ENCODE measurements around the gene ASF1A. TPM values are rescaled to one million over a fixed set of nuclear protein-coding genes. Genes with fewer than 3 reads are reported as not detected.

ASF1A gene
- total RNA-seq, 2 experiments from 2014 or later, result 38.6 to 40.5 TPM

DNA sequence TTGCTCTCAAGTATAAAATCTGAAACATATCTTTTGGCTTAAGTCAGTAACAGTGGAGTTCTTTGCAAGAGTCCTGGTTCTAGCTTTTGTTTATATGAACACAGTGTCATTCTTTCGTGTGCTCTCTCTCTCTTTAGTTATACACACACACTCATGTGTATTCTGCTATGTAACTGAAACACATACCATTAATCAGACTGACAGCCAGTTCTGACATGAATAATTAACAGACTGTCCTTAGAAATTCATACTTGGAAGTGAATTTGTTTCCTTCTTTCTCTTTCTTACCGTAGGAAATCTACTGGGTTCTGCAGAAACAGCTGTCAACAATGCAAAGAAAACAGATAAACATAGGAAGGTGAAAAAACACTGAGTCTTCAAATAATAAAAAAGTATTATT lies 38.5 kb downstream of the ASF1A start:
- ChIA-PET CTCF (no interaction called here), POLR2A (no interaction called here)
- no peak overlapping the region for H3K4me3 Mint-ChIP-seq
- no peaks in the 10 kb centered on the region for H3K27me3 Mint-ChIP-seq
- no peak overlapping the region for H3K27ac Mint-ChIP-seq
- H3K36me3 Mint-ChIP-seq (ENCODE audit: low read depth), result peaks cover 24% of the 10 kb centered on the region
- H3K4me1 Mint-ChIP-seq, result peaks cover 22% of the 10 kb centered on the region
- peaks cover 6% of the 10 kb centered on the region for H3K9me3 Mint-ChIP-seq
- DNase-seq, result no peak

DNA sequence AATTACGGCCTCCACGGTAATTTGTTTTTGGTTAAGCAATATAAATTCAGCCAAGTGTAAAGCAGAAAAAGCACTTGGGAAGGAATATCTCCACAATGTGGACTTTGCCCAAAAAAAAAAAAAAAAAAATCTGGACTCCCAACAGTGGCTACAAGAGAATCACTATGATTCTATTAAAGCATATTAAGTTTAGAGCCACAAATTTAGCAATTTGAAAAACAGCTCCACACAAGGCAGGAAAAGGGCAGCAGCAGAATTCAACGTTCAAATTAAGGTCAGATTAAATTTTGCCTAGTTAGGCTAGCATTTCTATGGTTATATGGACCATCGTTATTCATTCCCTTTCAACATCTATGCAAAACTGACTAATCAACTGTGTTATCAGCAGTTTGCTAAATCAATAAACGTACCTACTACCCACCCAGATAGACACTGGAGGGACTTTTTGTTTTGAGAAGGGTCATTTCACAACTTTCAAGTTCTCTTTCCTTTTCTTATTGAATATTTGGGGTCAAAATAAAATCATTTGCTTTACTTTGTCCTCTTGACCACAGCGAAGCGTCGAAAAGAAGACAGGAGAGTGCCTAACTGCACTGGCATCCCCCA lies 40.0 kb downstream of the ASF1A start:
- peak overlapping the region; percentile 92 for H3K27ac Mint-ChIP-seq
- H3K9me3 Mint-ChIP-seq, result peaks cover 11% of the 10 kb centered on the region
- POLR2A ChIA-PET, result no interaction called here
- DNase-seq, result no peak
- H3K36me3 Mint-ChIP-seq (ENCODE audit: low read depth), result peaks cover 28% of the 10 kb centered on the region
- CTCF ChIA-PET, result interaction anchor here (0.7 to 1.4 kb wide), 2 partner anchors 13 to 38 kb away, joined by 3 to 4 read pairs; no protein-coding TSS in a partner anchor
- peak overlapping the region; percentile 81 for H3K4me3 Mint-ChIP-seq
- peaks cover 24% of the 10 kb centered on the region for H3K4me1 Mint-ChIP-seq
- H3K27me3 Mint-ChIP-seq, result no peaks in the 10 kb centered on the region

DNA sequence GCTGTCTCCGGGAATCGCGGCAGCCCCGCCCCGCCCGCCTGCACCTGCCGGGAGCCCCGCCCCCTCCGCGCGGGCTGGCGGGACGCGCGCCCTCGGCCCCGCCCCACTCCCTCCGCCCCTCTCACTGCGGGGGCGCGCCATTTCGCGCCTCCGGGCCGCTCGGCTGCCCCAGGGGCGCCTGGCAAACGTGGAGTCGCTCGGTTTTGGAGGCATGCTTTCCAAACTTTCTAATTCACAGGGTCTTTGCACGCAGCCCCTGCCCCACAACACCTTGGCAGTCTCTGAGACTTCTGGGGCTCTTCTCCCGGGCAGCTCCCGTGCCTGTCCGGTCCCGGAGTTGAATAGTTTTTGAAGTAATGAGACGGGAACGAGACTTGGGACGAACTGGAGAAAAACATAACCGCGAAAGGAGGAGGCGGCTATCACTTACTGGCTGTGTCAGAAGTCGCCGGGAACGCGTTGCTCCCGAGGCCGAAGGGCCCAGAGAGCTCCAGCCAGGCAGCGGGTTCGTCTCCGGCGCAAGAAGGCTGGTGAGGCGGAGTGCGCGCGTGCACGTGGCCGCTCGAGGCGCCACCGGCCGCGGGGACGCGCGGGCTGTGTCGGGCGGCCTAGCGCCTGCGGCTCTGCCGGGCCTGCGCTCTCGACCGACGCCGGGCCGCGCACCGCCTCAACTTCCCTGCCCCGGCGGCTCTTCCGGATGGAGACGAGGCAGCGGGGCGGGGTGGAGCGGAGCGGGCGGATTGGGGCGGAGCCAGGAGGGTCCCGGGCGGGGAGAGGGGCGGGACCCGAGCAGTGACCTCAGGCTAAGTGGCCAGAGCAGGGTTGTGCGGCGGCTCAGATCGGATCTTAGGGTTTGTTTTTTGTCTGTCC lies 40.7 kb downstream of the ASF1A start, which contains the start of gene MCM9:
TSS of gene MCM9 (minus strand) at position 699 of the 870 bp plus-strand sequence. CDS start 3,436 bp downstream, outside the sequence.
- peak within 1 kb of the TSS; percentile 93 for H3K27ac Mint-ChIP-seq
- H3K9me3 Mint-ChIP-seq, result peaks cover 14% of the 10 kb centered on the region
- CTCF ChIA-PET, result interaction anchor here (0.7 to 1.4 kb wide), 3 partner anchors 13 to 225 kb away, joined by 3 to 4 read pairs (median 3); no protein-coding TSS in a partner anchor
- H3K4me3 Mint-ChIP-seq, result peak within 1 kb of the TSS; percentile 81
- H3K4me1 Mint-ChIP-seq, result peaks cover 24% of the 10 kb centered on the region
- peak; percentile 87 for DNase-seq
- POLR2A ChIA-PET, result no interaction called here
- peaks cover 28% of the 10 kb centered on the region for H3K36me3 Mint-ChIP-seq (ENCODE audit: low read depth)
- H3K27me3 Mint-ChIP-seq, result no peaks in the 10 kb centered on the region

DNA sequence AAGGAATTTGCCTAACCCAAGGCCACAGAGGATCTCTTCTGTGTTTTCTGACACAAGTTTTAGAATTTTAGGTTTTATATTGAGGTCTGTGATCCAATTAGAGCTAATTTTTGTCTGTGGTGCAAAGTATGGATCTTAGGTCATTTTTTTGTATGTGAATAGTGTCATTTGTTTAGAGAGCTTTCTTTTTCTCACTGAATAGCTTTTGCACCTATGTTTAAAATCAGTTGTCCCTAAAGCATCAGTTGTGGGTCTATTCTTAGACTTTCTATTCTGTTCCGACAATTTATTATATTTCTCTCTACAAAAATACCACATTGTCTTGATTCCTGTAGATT lies 41.3 kb downstream of the ASF1A start:
- H3K27ac Mint-ChIP-seq, result peak overlapping the region; percentile 89
- no peak for DNase-seq
- peaks cover 28% of the 10 kb centered on the region for H3K36me3 Mint-ChIP-seq (ENCODE audit: low read depth)
- POLR2A ChIA-PET, result interaction anchor here (0.6 kb wide), 1 partner anchor 226 kb away, joined by 4 read pairs; no protein-coding TSS in a partner anchor
- H3K27me3 Mint-ChIP-seq, result no peaks in the 10 kb centered on the region
- peaks cover 24% of the 10 kb centered on the region for H3K4me1 Mint-ChIP-seq
- CTCF ChIA-PET, result interaction anchor here (0.8 kb wide), 1 partner anchor 226 kb away, joined by 3 read pairs; no protein-coding TSS in a partner anchor
- H3K9me3 Mint-ChIP-seq, result peaks cover 14% of the 10 kb centered on the region
- peak overlapping the region; percentile 81 for H3K4me3 Mint-ChIP-seq

DNA sequence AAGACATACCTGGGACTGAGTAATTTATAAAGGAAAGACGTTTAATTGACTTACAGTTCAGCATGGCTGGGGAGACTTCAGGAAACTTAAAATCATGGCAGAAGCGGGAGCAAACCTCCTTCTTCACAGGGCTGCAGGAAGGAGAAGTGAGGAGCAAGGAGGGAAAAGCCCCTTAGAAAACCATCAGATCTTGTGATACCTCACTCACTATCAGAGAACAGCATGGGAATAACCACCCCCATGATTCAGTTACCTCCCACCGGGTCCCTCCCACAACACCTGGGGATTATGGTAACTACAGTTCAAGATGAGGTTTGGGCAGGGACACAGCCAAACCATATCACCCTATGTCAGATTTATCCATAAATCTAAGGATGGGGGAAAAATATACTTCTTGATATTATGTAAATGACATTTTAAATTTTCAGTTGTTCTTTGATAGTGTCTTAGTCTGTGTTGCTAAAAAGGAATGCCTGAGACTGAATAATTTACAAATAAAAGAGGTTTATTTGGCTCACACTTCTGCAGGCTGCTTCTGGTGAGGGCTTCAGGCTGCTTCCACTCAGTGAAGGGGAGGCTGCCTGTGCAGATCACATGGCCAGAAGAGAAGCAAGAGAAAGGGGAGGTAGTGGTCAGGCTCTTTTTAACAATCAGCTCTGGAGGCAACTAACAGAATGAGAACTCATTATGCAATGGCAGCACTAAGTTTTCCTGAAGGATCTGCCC lies 42.2 kb downstream of the ASF1A start:
- Mint-ChIP-seq H3K4me3 (peak overlapping the region; percentile 81), H3K36me3 (ENCODE audit: low read depth) (peaks cover 21% of the 10 kb centered on the region), H3K27me3 (no peaks in the 10 kb centered on the region), H3K4me1 (peaks cover 24% of the 10 kb centered on the region), H3K9me3 (peaks cover 14% of the 10 kb centered on the region), H3K27ac (peak overlapping the region; percentile 89)
- CTCF ChIA-PET, result no interaction called here
- POLR2A ChIA-PET, result no interaction called here
- DNase-seq, result no peak

DNA sequence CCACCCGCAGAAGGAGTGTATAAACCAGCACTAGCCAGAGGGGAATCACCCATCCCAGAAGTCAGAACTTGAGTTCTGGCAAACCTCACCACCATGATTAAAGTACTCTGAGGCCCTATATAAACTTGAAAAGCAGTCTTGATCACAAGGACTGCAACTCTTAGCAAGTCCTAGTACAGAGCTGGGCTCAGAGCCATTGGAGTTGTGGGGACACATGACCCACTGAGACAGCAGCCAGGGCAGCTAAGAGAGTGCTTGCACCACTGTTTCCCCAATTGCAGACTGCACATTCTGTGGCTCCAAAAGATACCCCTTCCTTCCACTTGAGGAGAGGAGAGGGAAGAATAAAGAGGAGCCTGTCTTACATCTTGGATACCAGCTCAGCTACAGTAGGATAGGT lies 45.7 kb downstream of the ASF1A start:
- H3K27me3 Mint-ChIP-seq, result no peaks in the 10 kb centered on the region
- H3K4me3 Mint-ChIP-seq, result no peak overlapping the region
- no peak overlapping the region for H3K27ac Mint-ChIP-seq
- peaks cover 31% of the 10 kb centered on the region for H3K9me3 Mint-ChIP-seq
- peaks cover 12% of the 10 kb centered on the region for H3K4me1 Mint-ChIP-seq
- ChIA-PET POLR2A (no interaction called here), CTCF (no interaction called here)
- no peak for DNase-seq
- peaks cover 29% of the 10 kb centered on the region for H3K36me3 Mint-ChIP-seq (ENCODE audit: low read depth)

DNA sequence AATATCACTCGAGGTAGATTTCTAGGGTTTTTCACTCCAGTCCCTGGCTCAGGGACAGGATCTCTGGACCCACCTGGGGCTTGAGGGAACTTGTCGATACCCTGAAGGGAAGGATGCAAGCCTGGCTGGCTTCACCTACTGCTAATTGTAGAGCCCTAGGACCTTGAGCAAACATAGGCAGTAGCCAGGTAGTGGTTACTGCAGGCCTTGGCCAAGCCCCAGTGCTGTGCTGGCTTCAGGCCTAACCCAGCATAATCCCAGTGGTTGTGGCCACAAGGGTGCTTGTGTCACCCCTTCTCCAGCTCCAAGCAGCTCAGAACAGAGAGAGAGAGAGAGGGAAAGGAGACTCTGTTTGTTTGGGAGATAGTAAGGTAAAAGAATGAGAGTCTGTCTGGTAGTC lies 46.8 kb downstream of the ASF1A start:
- DNase-seq, result no peak
- Mint-ChIP-seq H3K27me3 (no peaks in the 10 kb centered on the region), H3K9me3 (peaks cover 42% of the 10 kb centered on the region), H3K27ac (no peak overlapping the region), H3K4me1 (peaks cover 6% of the 10 kb centered on the region), H3K36me3 (ENCODE audit: low read depth) (peaks cover 33% of the 10 kb centered on the region), H3K4me3 (no peak overlapping the region)
- POLR2A ChIA-PET, result no interaction called here
- CTCF ChIA-PET, result no interaction called here

DNA sequence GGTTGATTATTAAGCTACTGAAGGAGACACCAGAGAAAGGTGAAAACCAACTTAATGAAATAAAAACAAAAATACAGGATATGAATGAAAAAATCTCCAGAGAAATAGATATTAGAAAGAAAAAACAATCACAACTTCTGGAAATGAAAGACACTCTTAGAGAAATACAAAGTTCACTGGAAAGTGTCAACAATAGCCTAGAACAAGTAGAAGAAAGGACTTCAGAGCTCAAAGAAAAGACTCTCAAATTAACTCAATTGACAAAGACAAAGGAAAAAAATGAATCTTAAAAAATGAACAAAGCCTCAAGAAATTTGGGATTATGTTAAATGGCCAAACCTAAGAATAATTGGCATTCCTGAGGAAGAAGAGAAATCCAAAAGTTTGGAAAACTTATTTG lies 51.3 kb downstream of the ASF1A start:
- Mint-ChIP-seq H3K36me3 (ENCODE audit: low read depth) (peaks cover 14% of the 10 kb centered on the region), H3K27me3 (no peaks in the 10 kb centered on the region), H3K27ac (no peak overlapping the region), H3K4me1 (no peaks in the 10 kb centered on the region), H3K4me3 (no peak overlapping the region), H3K9me3 (peaks cover 44% of the 10 kb centered on the region)
- ChIA-PET CTCF (no interaction called here), POLR2A (no interaction called here)
- no peak for DNase-seq

DNA sequence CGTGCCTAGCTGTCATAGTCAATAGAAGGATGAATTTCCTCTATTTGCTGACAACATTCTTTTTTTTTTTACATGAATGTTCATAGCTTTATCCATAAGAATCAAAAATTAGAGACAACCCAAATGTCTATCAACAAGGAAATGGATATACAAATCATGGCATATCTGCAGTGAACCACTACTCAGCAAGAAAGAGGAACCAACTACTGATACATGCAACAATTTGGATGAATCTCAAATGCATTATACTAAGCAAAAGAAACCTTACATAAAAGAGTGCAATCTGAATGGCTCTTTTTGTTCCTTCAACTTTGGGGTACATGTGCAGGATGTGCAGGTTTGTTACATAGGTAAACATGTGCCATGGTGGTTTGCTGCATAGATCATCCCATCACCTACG lies 58.7 kb downstream of the ASF1A start:
- Mint-ChIP-seq H3K4me3 (no peak overlapping the region), H3K36me3 (ENCODE audit: low read depth) (peaks cover 2% of the 10 kb centered on the region), H3K9me3 (peaks cover 8% of the 10 kb centered on the region), H3K4me1 (peaks cover 1% of the 10 kb centered on the region), H3K27me3 (no peaks in the 10 kb centered on the region), H3K27ac (no peak overlapping the region)
- ChIA-PET CTCF (interaction anchor here (1.7 kb wide), 1 partner anchor 10 kb away, joined by 5 read pairs; no protein-coding TSS in a partner anchor), POLR2A (no interaction called here)
- no peak for DNase-seq

DNA sequence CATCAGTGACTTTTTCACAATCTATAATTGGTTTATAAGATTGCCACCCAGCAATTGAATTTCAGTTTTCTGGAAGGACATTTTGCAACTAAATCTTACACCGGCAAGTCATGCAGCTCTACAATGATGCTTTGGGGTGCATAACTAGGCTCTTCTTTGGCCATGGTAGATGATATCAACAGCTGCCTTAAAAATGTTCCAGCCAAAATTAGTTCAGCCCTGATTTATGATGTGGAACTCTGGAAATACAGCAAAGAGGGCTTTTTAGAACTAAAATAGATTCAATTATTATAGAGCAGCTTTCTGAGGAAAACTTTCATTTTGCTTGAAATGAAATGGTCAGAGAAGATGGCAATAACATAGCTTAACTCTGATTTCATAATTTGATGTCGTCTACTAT lies 59.4 kb downstream of the ASF1A start:
- no peaks in the 10 kb centered on the region for H3K27me3 Mint-ChIP-seq
- no peak for DNase-seq
- CTCF ChIA-PET, result interaction anchor here (1.7 kb wide), 1 partner anchor 9 kb away, joined by 5 read pairs; no protein-coding TSS in a partner anchor

More for the DNA sequence above, 59.4 kb downstream of the ASF1A start:
- Mint-ChIP-seq H3K4me3 (no peak overlapping the region), H3K9me3 (peaks cover 8% of the 10 kb centered on the region), H3K36me3 (ENCODE audit: low read depth) (peaks cover 2% of the 10 kb centered on the region), H3K4me1 (peaks cover 5% of the 10 kb centered on the region), H3K27ac (no peak overlapping the region)
- POLR2A ChIA-PET, result no interaction called here
